ENCODE data around the gene MPRIP. TPM values are rescaled to one million over a fixed set of nuclear protein-coding genes. Genes with fewer than 3 reads are reported as not detected.
A peak's percentile ranks its signal among the peaks of the same experiment; 100 is the strongest.

MPRIP gene
- total RNA-seq, 2 donors from 2014 or later, result 268 to 269 TPM

- no peak for DNase-seq
- no peaks in the 10 kb centered on the region for H3K27me3 Mint-ChIP-seq
- H3K4me3 Mint-ChIP-seq, result no peak overlapping the region
- H3K27ac Mint-ChIP-seq, result peak overlapping the region; percentile 81
- ATAC-seq, result no peak
- peaks cover 19% of the 10 kb centered on the region for H3K36me3 Mint-ChIP-seq (ENCODE audit: low read depth)
- no peaks in the 10 kb centered on the region for H3K9me3 ChIP-seq (ENCODE audit: control insufficient read depth, low read length, poor library complexity, severe bottlenecking)
- H3K4me1 Mint-ChIP-seq, result peaks cover 35% of the 10 kb centered on the region
Observed at GRCh38 chr17:17164676-17165075, 122.4 kb downstream of the MPRIP start.

DNA sequence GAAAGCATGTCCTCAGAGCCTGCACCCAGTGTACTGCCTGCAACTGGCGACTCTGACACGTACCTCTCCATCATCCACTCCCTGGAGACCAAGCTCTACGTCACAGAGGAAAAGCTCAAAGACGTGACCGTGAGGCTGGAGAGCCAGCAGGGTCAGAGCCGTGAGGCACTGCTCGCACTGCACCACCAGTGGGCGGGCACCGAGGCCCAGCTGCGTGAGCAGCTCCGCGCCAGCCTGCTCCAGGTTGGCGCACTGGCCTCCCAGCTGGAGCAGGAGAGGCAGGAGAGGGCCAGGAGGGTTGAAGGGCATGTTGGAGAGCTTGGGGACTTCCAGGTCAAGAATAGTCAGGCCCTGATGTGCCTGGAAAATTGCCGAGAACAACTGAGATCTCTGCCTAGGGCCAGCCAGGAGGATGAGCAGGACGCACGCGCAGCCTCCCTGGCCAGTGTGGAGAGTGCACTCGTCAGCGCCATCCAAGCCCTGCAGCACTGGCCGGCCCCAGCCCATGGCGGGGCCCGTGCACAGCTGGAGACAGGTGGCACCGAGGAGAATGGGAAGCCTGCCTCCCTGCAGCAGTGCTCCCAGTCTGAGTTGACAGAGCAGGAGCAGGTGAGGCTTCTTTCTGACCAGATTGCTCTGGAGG lies 123.5 kb downstream of the MPRIP start:
- peaks cover 19% of the 10 kb centered on the region for H3K36me3 Mint-ChIP-seq (ENCODE audit: low read depth)
- peaks cover 44% of the 10 kb centered on the region for H3K4me1 Mint-ChIP-seq
- H3K27ac Mint-ChIP-seq, result peak overlapping the region; percentile 24
- ATAC-seq (no peak), DNase-seq (no peak)
- H3K4me3 Mint-ChIP-seq, result no peak overlapping the region
- no peaks in the 10 kb centered on the region for H3K27me3 Mint-ChIP-seq
- no peaks in the 10 kb centered on the region for H3K9me3 ChIP-seq (ENCODE audit: control insufficient read depth, low read length, poor library complexity, severe bottlenecking)

GRCh38 chr17:17166446-17166845 lies 124.2 kb downstream of the MPRIP start:
- no peak overlapping the region for H3K4me3 Mint-ChIP-seq
- ATAC-seq (no peak), DNase-seq (no peak)
- H3K27ac Mint-ChIP-seq, result peak overlapping the region; percentile 24
- H3K36me3 Mint-ChIP-seq (ENCODE audit: low read depth), result peaks cover 19% of the 10 kb centered on the region
- H3K27me3 Mint-ChIP-seq, result no peaks in the 10 kb centered on the region
- no peaks in the 10 kb centered on the region for H3K9me3 ChIP-seq (ENCODE audit: control insufficient read depth, low read length, poor library complexity, severe bottlenecking)
- peaks cover 50% of the 10 kb centered on the region for H3K4me1 Mint-ChIP-seq

DNA sequence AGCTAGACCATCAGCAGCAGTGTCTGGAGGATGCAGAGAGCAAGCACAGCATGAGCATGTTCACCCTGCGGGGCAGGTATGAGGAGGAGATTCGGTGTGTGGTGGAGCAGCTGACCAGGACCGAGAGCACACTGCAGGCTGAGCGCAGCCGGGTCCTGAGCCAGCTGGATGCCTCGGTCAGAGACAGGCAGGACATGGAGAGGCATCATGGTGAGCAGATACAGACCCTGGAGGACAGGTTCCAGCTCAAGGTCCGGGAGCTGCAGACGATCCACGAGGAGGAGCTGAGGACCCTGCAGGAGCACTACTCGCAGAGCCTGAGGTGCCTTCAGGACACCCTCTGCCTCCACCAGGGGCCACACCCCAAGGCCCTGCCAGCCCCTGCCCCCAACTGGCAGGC lies 125.1 kb downstream of the MPRIP start:
- H3K27me3 Mint-ChIP-seq, result no peaks in the 10 kb centered on the region
- peak overlapping the region; percentile 28 for H3K4me3 Mint-ChIP-seq
- H3K27ac Mint-ChIP-seq, result peak overlapping the region; percentile 80
- H3K4me1 Mint-ChIP-seq, result peaks cover 53% of the 10 kb centered on the region
- ATAC-seq (no peak), DNase-seq (no peak)
- peaks cover 15% of the 10 kb centered on the region for H3K36me3 Mint-ChIP-seq (ENCODE audit: low read depth)
- no peaks in the 10 kb centered on the region for H3K9me3 ChIP-seq (ENCODE audit: control insufficient read depth, low read length, poor library complexity, severe bottlenecking)

- no peak for ATAC-seq
- peak overlapping the region; percentile 80 for H3K27ac Mint-ChIP-seq
- peaks cover 14% of the 10 kb centered on the region for H3K36me3 Mint-ChIP-seq (ENCODE audit: low read depth)
- DNase-seq, result no peak
- peaks cover 57% of the 10 kb centered on the region for H3K4me1 Mint-ChIP-seq
- no peaks in the 10 kb centered on the region for H3K9me3 ChIP-seq (ENCODE audit: control insufficient read depth, low read length, poor library complexity, severe bottlenecking)
- H3K27me3 Mint-ChIP-seq, result no peaks in the 10 kb centered on the region
- H3K4me3 Mint-ChIP-seq, result no peak overlapping the region
Observed at GRCh38 chr17:17167986-17168385, 125.7 kb downstream of the MPRIP start.

GRCh38 chr17:17168401-17168800 lies 126.1 kb downstream of the MPRIP start:
- peaks cover 11% of the 10 kb centered on the region for H3K36me3 Mint-ChIP-seq (ENCODE audit: low read depth)
- peaks cover 56% of the 10 kb centered on the region for H3K4me1 Mint-ChIP-seq

DNA sequence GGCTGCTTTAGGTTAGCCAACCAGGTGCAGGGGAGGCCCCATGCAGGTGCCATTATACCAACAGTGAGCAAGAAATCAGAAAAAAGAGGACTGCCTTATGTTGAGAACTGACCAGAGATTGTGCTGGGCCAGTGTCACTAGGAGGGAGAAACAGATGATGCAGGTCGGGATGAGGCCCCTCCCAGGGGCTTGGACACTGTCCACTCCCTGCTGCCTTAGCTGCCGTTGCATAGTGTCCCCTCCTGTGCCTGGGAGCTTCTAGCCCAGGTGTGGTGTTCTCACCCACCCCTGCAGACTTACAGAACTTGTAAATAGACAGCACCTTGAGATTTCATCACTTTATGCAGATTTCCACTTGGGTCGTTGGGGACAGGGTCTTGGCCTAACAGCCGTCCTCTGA lies 127.1 kb downstream of the MPRIP start:
- DNase-seq (no peak), ATAC-seq (no peak)
- Mint-ChIP-seq H3K27me3 (no peaks in the 10 kb centered on the region), H3K4me1 (peaks cover 54% of the 10 kb centered on the region), H3K27ac (peak overlapping the region; percentile 80), H3K4me3 (peak overlapping the region; percentile 25), H3K36me3 (ENCODE audit: low read depth) (peaks cover 7% of the 10 kb centered on the region)
- H3K9me3 ChIP-seq (ENCODE audit: control insufficient read depth, low read length, poor library complexity, severe bottlenecking), result no peaks in the 10 kb centered on the region

More at GRCh38 chr17:17168401-17168800, 126.1 kb downstream of the MPRIP start:
- H3K27ac Mint-ChIP-seq, result peak overlapping the region; percentile 80
- DNase-seq (no peak), ATAC-seq (no peak)
- no peak overlapping the region for H3K4me3 Mint-ChIP-seq
- no peaks in the 10 kb centered on the region for H3K27me3 Mint-ChIP-seq
- no peaks in the 10 kb centered on the region for H3K9me3 ChIP-seq (ENCODE audit: control insufficient read depth, low read length, poor library complexity, severe bottlenecking)

- H3K27me3 Mint-ChIP-seq, result no peaks in the 10 kb centered on the region
- DNase-seq (no peak), ATAC-seq (peak; percentile 27)
- H3K27ac Mint-ChIP-seq, result peak overlapping the region; percentile 91
- H3K4me3 Mint-ChIP-seq, result no peak overlapping the region
- H3K4me1 Mint-ChIP-seq, result peaks cover 50% of the 10 kb centered on the region
- no peaks in the 10 kb centered on the region for H3K9me3 ChIP-seq (ENCODE audit: control insufficient read depth, low read length, poor library complexity, severe bottlenecking)
- H3K36me3 Mint-ChIP-seq (ENCODE audit: low read depth), result peaks cover 4% of the 10 kb centered on the region
Observed at GRCh38 chr17:17170346-17170985, 128.2 kb downstream of the MPRIP start.

DNA sequence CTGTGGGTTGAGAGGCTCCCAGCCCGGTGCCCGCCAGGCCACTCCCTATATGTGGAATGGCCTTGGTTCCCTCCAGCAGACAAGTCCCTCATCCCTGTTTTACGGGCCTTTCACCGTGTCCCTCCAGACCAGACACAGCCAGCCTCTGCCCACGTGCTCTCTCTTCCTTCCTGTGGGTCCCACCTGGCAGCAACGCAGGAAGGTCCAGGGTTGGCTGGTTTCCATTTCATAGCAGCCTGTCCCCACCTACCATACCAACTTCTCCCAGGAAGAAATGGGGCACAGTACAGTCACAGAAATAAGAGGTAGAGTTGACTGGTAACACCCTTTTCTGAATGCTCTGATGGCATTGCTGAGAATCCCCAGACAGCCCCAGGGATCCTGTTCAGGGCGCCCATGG lies 128.9 kb downstream of the MPRIP start:
- Mint-ChIP-seq H3K4me1 (peaks cover 54% of the 10 kb centered on the region), H3K27me3 (no peaks in the 10 kb centered on the region)
- ATAC-seq, result no peak

DNA sequence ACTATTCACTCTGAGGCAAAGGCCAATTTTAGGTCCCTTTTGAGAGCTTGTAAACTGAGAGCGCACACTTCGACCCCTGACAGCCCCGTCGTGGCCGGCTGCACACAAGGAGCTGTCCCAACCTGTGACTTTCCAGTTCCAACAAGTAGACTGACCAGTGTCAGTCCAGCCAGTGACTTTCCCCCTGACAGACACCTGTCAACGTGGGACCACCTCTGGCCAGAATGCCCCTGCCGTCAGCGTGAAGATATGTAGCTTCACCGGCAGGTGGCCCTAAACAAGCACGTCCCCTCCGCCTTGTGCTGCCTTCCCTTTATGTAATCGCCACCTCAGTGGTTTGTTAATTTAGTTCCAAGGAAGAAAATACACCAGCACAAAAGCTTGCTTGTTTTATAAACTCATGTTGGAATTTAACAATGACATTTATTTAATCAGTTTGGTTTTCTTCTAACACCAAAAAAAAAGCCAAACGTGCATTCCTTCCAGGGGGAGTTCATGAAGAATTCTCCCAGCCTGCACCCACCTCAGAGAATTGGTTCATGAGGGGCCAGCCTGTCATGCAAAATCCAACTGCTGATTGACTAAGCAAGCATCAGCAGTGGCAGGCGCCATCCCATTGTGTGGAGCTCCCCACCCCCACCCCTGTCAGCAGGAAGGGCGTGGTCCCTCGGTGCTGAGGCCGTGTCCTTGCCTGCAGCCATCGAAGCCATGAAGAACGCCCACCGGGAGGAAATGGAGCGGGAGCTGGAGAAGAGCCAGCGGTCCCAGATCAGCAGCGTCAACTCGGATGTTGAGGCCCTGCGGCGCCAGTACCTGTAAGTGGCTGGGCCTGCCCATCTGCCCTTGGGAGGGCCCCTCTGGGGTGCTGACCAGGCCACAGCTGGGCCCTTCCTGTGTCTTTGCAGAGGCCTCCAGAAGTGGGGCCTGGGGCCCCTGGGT lies 130.0 kb downstream of the MPRIP start:
- Mint-ChIP-seq H3K27me3 (no peaks in the 10 kb centered on the region), H3K36me3 (ENCODE audit: low read depth) (peaks cover 9% of the 10 kb centered on the region), H3K27ac (peak overlapping the region; percentile 100), H3K4me1 (peaks cover 62% of the 10 kb centered on the region), H3K4me3 (no peak overlapping the region)
- H3K9me3 ChIP-seq (ENCODE audit: control insufficient read depth, low read length, poor library complexity, severe bottlenecking), result no peaks in the 10 kb centered on the region
- DNase-seq, result no peak
- no peak for ATAC-seq

More for the DNA sequence above, 128.9 kb downstream of the MPRIP start:
- peak overlapping the region; percentile 82 for H3K4me3 Mint-ChIP-seq
- peak overlapping the region; percentile 91 for H3K27ac Mint-ChIP-seq
- no peaks in the 10 kb centered on the region for H3K9me3 ChIP-seq (ENCODE audit: control insufficient read depth, low read length, poor library complexity, severe bottlenecking)
- no peak for DNase-seq
- H3K36me3 Mint-ChIP-seq (ENCODE audit: low read depth), result peaks cover 6% of the 10 kb centered on the region

DNA sequence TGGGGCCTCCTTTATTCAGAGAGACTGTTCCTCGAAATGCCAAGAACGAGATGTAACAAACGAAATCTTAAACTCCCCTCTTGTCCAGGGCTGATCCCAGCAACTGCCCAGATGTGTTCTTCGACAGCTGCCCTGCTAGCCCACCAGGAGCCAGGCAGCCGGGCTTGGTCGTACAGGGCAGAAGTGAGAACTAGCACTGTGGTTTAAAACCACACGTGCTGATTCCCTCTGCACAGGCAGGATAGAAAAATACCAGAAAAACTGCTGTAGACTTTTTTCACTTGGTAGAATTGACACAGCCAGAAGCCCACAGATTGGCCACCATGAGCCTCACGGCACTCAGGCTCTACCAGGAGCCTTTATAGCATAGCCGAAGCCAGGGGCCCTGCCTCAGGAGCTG lies 130.7 kb downstream of the MPRIP start:
- Mint-ChIP-seq H3K36me3 (ENCODE audit: low read depth) (peaks cover 9% of the 10 kb centered on the region), H3K4me1 (peaks cover 66% of the 10 kb centered on the region), H3K4me3 (no peak overlapping the region), H3K27ac (peak overlapping the region; percentile 100), H3K27me3 (no peaks in the 10 kb centered on the region)
- no peak for ATAC-seq
- no peak for DNase-seq
- H3K9me3 ChIP-seq (ENCODE audit: control insufficient read depth, low read length, poor library complexity, severe bottlenecking), result no peaks in the 10 kb centered on the region

GRCh38 chr17:17173921-17174320 lies 131.7 kb downstream of the MPRIP start:
- Mint-ChIP-seq H3K36me3 (ENCODE audit: low read depth) (peaks cover 5% of the 10 kb centered on the region), H3K4me3 (peak overlapping the region; percentile 15), H3K27ac (peak overlapping the region; percentile 100), H3K4me1 (peaks cover 62% of the 10 kb centered on the region), H3K27me3 (no peaks in the 10 kb centered on the region)
- no peak for DNase-seq
- no peaks in the 10 kb centered on the region for H3K9me3 ChIP-seq (ENCODE audit: control insufficient read depth, low read length, poor library complexity, severe bottlenecking)
- ATAC-seq, result no peak

GRCh38 chr17:17175340-17175739 lies 133.1 kb downstream of the MPRIP start:
- H3K36me3 Mint-ChIP-seq (ENCODE audit: low read depth), result peaks cover 10% of the 10 kb centered on the region
- H3K4me3 Mint-ChIP-seq, result peak overlapping the region; percentile 41
- no peak for DNase-seq
- peak overlapping the region; percentile 100 for H3K27ac Mint-ChIP-seq
- peaks cover 61% of the 10 kb centered on the region for H3K4me1 Mint-ChIP-seq
- no peak for ATAC-seq
- H3K27me3 Mint-ChIP-seq, result no peaks in the 10 kb centered on the region
- no peaks in the 10 kb centered on the region for H3K9me3 ChIP-seq (ENCODE audit: control insufficient read depth, low read length, poor library complexity, severe bottlenecking)

All from T-helper 17 cell (primary cell).